Esophagus squamous epithelium (tissue), 4 donors: Measurements from ENCODE around the gene SLC44A4.

Experiments used
- CTCF ChIP-seq, 6 experiments: fragments of 450-650 bp in 4 of 6; fragments of 200-600 bp in 2 of 6; sonication (generic) in 2 of 6; IDR thresholded peaks; one replicate each; pipeline ENCODE4 v1.5.1; 2016 to 2019; ENCODE audit warnings: antibody characterized with exemption in 6 of 6, mild to moderate bottlenecking in 4 of 6, moderate library complexity in 4 of 6
- POLR2A ChIP-seq, 4 donors: fragments of 450-650 bp; IDR thresholded peaks; one replicate each; pipeline ENCODE4 v1.6.1; 2017; ENCODE audit warnings: antibody characterized with exemption in 4 of 4, mild to moderate bottlenecking in 4 of 4, moderate library complexity in 3 of 4

GRCh38 chr6:31874836-31875572 lies 3.8 kb downstream of the SLC44A4 start:
- no peak for TF ChIP-seq CTCF (IDR thresholded peaks at IDR 0.05)
- no peak for TF ChIP-seq POLR2A (IDR thresholded peaks at IDR 0.05)
